A549 (cell line): ENCODE measurements around the gene SMIM38. TPM values are rescaled to one million over a fixed set of nuclear protein-coding genes. Genes with fewer than 3 reads are reported as not detected.

Experiments used
- ATAC-seq, 2 experiments: fragments of 200-7000 bp in 1 of 2; fragments of >200 bp in 1 of 2; cut with Nextera tagmentation in 1 of 2; cut with Tn5 transposase in 1 of 2; 3 replicates each; pipeline versions ENCODE4 v1.8.0 to v1.9.1; 2018 to 2020; ENCODE audit warnings: mild to moderate bottlenecking in 1 of 2, moderate library complexity in 1 of 2
- CTCF ChIA-PET: fragments of 300-600 bp; sonication (Branson Sonifier 250); formaldehyde crosslinking; extraction: SDS; loops from one replicate; lab custom pipeline; 2021; ENCODE audit warnings: antibody characterized with exemption, inconsistent platforms; lab: Yijun Ruan, JAX
- POLR2A ChIA-PET: fragments of 350-600 bp; formaldehyde crosslinking; extraction: SDS; loops from one replicate; lab custom pipeline; 2021; ENCODE audit warnings: antibody characterized with exemption, inconsistent platforms; lab: Yijun Ruan, JAX
- DNase-seq, 2 experiments: peaks; one replicate each; pipeline versions ENCODE4 v3.0.0 to v3.0.0-alpha.2; 2011 to 2016; ENCODE audit warnings: low read depth in 1 of 2, low spot score in 1 of 2
- FAIRE-seq: peaks from 2 replicates; lab custom pipeline; 2011; peaks lifted over from hg19 to GRCh38; lab: Jason Lieb, UNC
- H3K27ac ChIP-seq, 2 experiments: fragments of >200 bp; sonication (Bioruptor Twin); formaldehyde crosslinking; 3 replicates each; pipeline ENCODE4 v1.5.1; 2016 to 2017
- H3K4me1 ChIP-seq: fragments of >200 bp; sonication (Bioruptor Twin); formaldehyde crosslinking; 3 replicates; pipeline ENCODE4 v1.6.1; 2016
- H3K4me2 ChIP-seq: fragments of >200 bp; sonication (Bioruptor Twin); formaldehyde crosslinking; 3 replicates; pipeline ENCODE4 v1.6.1; 2016
- H3K4me3 ChIP-seq: fragments of >200 bp; sonication (Bioruptor Twin); formaldehyde crosslinking; 3 replicates; pipeline ENCODE4 v1.5.1; 2016
- H3K9me3 ChIP-seq: fragments of >200 bp; sonication (Bioruptor Twin); formaldehyde crosslinking; 3 replicates; pipeline ENCODE4 v1.6.1; 2016
- ATOH8 ChIP-seq: fragments of 250-450 bp; sonication (Bioruptor Pico); IDR thresholded peaks from 2 replicates; pipeline ENCODE4 v1.5.0; 2020; ENCODE audit warnings: low read depth, mild to moderate bottlenecking, moderate library complexity
- BHLHE40 ChIP-seq: IDR thresholded peaks from 2 replicates; pipeline ENCODE4 v1.6.1; 2012; ENCODE audit warnings: low read depth, low read length, inconsistent platforms
- CBX8 ChIP-seq: fragments of 200-600 bp; sonication (generic); IDR thresholded peaks from 2 replicates; pipeline ENCODE4 v1.6.1; 2016
- E2F6 ChIP-seq: IDR thresholded peaks from 2 replicates; pipeline ENCODE4 v1.6.1; 2012; ENCODE audit warnings: low read depth, borderline replicate concordance
- EHF ChIP-seq: fragments of 250-450 bp; sonication (Bioruptor Pico); IDR thresholded peaks from 2 replicates; pipeline ENCODE4 v1.5.0; 2020; ENCODE audit warnings: mild to moderate bottlenecking
- ELK1 ChIP-seq: fragments of 150-350 bp; IDR thresholded peaks from 2 replicates; pipeline ENCODE4 v1.6.1; 2014; ENCODE audit warnings: low read depth, mild to moderate bottlenecking, low read length
- EP300 ChIP-seq, 2 experiments: fragments of >200 bp; sonication (Bioruptor Twin); formaldehyde crosslinking; IDR thresholded peaks; 2 replicates in 1 of 2; 3 replicates in 1 of 2; pipeline ENCODE4 v1.6.1; 2016 to 2017
- FOXS1 ChIP-seq: fragments of 250-450 bp; sonication (Bioruptor Pico); IDR thresholded peaks from 2 replicates; pipeline ENCODE4 v1.5.0; 2020; ENCODE audit warnings: mild to moderate bottlenecking, moderate library complexity
- HDAC2 ChIP-seq: fragments of 200-600 bp; sonication (generic); IDR thresholded peaks from 2 replicates; pipeline ENCODE4 v1.6.1; 2016
- HES2 ChIP-seq: fragments of >200 bp; sonication (Bioruptor Twin); formaldehyde crosslinking; IDR thresholded peaks from 2 replicates; pipeline ENCODE4 v1.6.1; 2016
- HOXA7 ChIP-seq: fragments of 250-450 bp; sonication (Bioruptor Pico); IDR thresholded peaks from 2 replicates; pipeline ENCODE4 v1.5.0; 2020; ENCODE audit warnings: mild to moderate bottlenecking, moderate library complexity
- JUNB ChIP-seq: fragments of >200 bp; sonication (Bioruptor Twin); formaldehyde crosslinking; IDR thresholded peaks from 2 replicates; pipeline ENCODE4 v1.6.1; 2016
- MYC ChIP-seq: IDR thresholded peaks from 2 replicates; pipeline ENCODE4 v1.6.1; 2012; ENCODE audit warnings: mild to moderate bottlenecking, inconsistent platforms, low read length, improper control_type of control experiment, borderline replicate concordance
- NFE2L2 ChIP-seq: fragments of 150-350 bp; conservative IDR thresholded peaks from 2 replicates; pipeline ENCODE4 v1.6.1; 2014; ENCODE audit warnings: low read length
- NPAS2 ChIP-seq: fragments of 250-450 bp; sonication (Bioruptor Pico); IDR thresholded peaks from 2 replicates; pipeline ENCODE4 v1.8.0; 2022; ENCODE audit warnings: mild to moderate bottlenecking, moderate library complexity, borderline replicate concordance
- PHF8 ChIP-seq: fragments of 200-600 bp; sonication (generic); IDR thresholded peaks from 2 replicates; pipeline ENCODE4 v1.6.1; 2016; ENCODE audit warnings: low read depth, mild to moderate bottlenecking, antibody characterized with exemption, moderate library complexity, borderline replicate concordance
- POLR2A ChIP-seq: IDR thresholded peaks from 2 replicates; pipeline ENCODE4 v1.6.1; 2012; ENCODE audit warnings: mild to moderate bottlenecking, low read length
- POLR2AphosphoS2 ChIP-seq: conservative IDR thresholded peaks from 2 replicates; pipeline ENCODE4 v1.6.1; 2012; ENCODE audit warnings: low read length, improper control_type of control experiment, inconsistent platforms
- RAD21 ChIP-seq, 2 experiments: fragments of >200 bp in 1 of 2; sonication (Bioruptor Twin) in 1 of 2; formaldehyde crosslinking in 1 of 2; IDR thresholded peaks in 1 of 2; conservative IDR thresholded peaks in 1 of 2; 2 replicates in 1 of 2; 3 replicates in 1 of 2; pipeline ENCODE4 v1.6.1; 2012 to 2018; ENCODE audit warnings: inconsistent platforms in 1 of 2
- RCOR1 ChIP-seq: fragments of 150-350 bp; IDR thresholded peaks from 2 replicates; pipeline ENCODE4 v1.6.1; 2014; ENCODE audit warnings: antibody characterized with exemption, low read length, low read depth
- REST ChIP-seq: fragments of 200-600 bp; sonication (generic); IDR thresholded peaks from 2 replicates; pipeline ENCODE4 v1.6.1; 2016; ENCODE audit warnings: antibody characterized with exemption, mild to moderate bottlenecking, moderate library complexity
- RFX5 ChIP-seq: fragments of 450-650 bp; IDR thresholded peaks from 2 replicates; pipeline ENCODE4 v1.7.1; 2014; ENCODE audit warnings: antibody characterized with exemption, mild to moderate bottlenecking, moderate library complexity
- SMC3 ChIP-seq: fragments of >200 bp; sonication (Bioruptor Twin); formaldehyde crosslinking; IDR thresholded peaks from 3 replicates; pipeline ENCODE4 v1.6.1; 2018; ENCODE audit warnings: inconsistent platforms
- SREBF2 ChIP-seq: fragments of 450-650 bp; IDR thresholded peaks from 2 replicates; pipeline ENCODE4 v1.6.1; 2014; ENCODE audit warnings: mild to moderate bottlenecking, moderate library complexity
- TP53 ChIP-seq: fragments of 250-450 bp; sonication (Bioruptor Pico); IDR thresholded peaks from 2 replicates; pipeline ENCODE4 v1.5.0; 2021; ENCODE audit warnings: mild to moderate bottlenecking, moderate library complexity
- ZC3H11A ChIP-seq: fragments of 450-650 bp; IDR thresholded peaks from 2 replicates; pipeline ENCODE4 v1.6.1; 2014; ENCODE audit warnings: antibody characterized with exemption, mild to moderate bottlenecking
- ZFP36 ChIP-seq: fragments of 450-650 bp; IDR thresholded peaks from 2 replicates; pipeline ENCODE4 v1.6.1; 2014; ENCODE audit warnings: borderline replicate concordance; ENCODE audit not compliant: partially characterized antibody
- WGBS: methylation state at CpG from one replicate; pipeline ENCODE4 v1.1.6; 2017; ENCODE audit errors: missing lambda C conversion rate; 5-methylcytosine and 5-hydroxymethylcytosine counted together
- polyA plus RNA-seq, 4 experiments: library from polyadenylated mRNA; depleted of rRNA in 3 of 4; stranded (reverse); fragments of >200 nt; fragmentation: RNase III in 1 of 4; extraction: RNeasy Plus Mini Kit Qiagen cat#74134 plus additional on column Dnase treatment in 1 of 4; gene quantifications; 2 replicates in 3 of 4; 3 replicates in 1 of 4; pipeline ENCODE4 v1.2.3, GENCODE V29; 2011 to 2017

The SMIM38 gene
- polyA plus RNA-seq, 2 of the 4 experiments (the other 2 are of a cell fraction): 0.05 to 0.08 TPM

- WGBS: 11% methylated on average over 9 of the region's 9 CpGs
- Histone ChIP-seq H3K4me2 (peak overlapping the region; percentile 94), H3K9me3 (peaks cover 9% of the 10 kb centered on the region; the same call in 1 of the 3 replicates), H3K4me3 (no peak overlapping the region), H3K27ac (peak overlapping the region; percentile 91 to 98), H3K4me1 (peaks cover 37% of the 10 kb centered on the region)
- no peak for FAIRE-seq
- ATAC-seq: peak in 1 of 2 experiments; percentile 3; a peak in 4 of 6 replicates
- TF ChIP-seq RCOR1 (no peak), HES2 (no peak), E2F6 (no peak), SMC3 (no peak)
- peak in 1 of 2 experiments; percentile 32 for DNase-seq
- ChIA-PET POLR2A (interaction anchor here (0.6 to 2.3 kb wide), 4 partner anchors 21 to 517 kb away, joined by 3 to 7 read pairs (median 4); no protein-coding TSS in a partner anchor), CTCF (interaction anchor here (1.2 to 5.9 kb wide), 4 partner anchors 9 to 522 kb away, joined by 6 to 38 read pairs (median 34); no protein-coding TSS in a partner anchor)
Measured at GRCh38 chr11:69122326-69122629, 33.5 kb upstream of the SMIM38 start.

GRCh38 chr11:69122630-69123431 lies 32.9 kb upstream of the SMIM38 start:
- ATAC-seq: peak; percentile 90 to 96
- peak overlapping the region; percentile 94 for H3K4me2 ChIP-seq
- peak overlapping the region; percentile 91 to 98 for H3K27ac ChIP-seq
- CTCF ChIA-PET: interaction anchor here (0.6 to 5.1 kb wide), 7 partner anchors 9 to 520 kb away, joined by 3 to 37 read pairs (median 4); a partner anchor contains a TSS
- WGBS: 3% methylated on average over 17 of the region's 27 CpGs
- peak overlapping the region; percentile 28; the same call in 1 of the 3 replicates for H3K4me3 ChIP-seq
- peaks cover 13% of the 10 kb centered on the region; the same call in 1 of the 3 replicates for H3K9me3 ChIP-seq
- FAIRE-seq: peak; percentile 98
- POLR2A ChIA-PET: interaction anchor here (0.6 to 2.3 kb wide), 4 partner anchors 22 to 516 kb away, joined by 3 to 7 read pairs (median 4); no protein-coding TSS in a partner anchor
- H3K4me1 ChIP-seq: peaks cover 37% of the 10 kb centered on the region
- peak; percentile 97 to 99 for DNase-seq
- TF ChIP-seq HOXA7 (CRISPR knock-in tag): no peak
- 0 out of 2 replicates have a peak, but pooled peaks have one; percentile 52 for TF ChIP-seq FOXS1 (CRISPR knock-in tag)
- TF ChIP-seq RAD21 (conservative IDR thresholded peaks at IDR 0.05 in 1 of 2, IDR thresholded peaks at IDR 0.05 in 1 of 2): peak; percentile 45 to 55; a peak in 4 of 5 replicates
- TF ChIP-seq RFX5: no peak
- TF ChIP-seq REST: no peak
- TF ChIP-seq PHF8: no peak
- 0 out of 2 replicates have a peak, but pooled peaks have one; percentile 79 for TF ChIP-seq ATOH8
- TF ChIP-seq NFE2L2: no peak
- no peak for TF ChIP-seq BHLHE40
- no peak for TF ChIP-seq SREBF2
- no peak for TF ChIP-seq HES2
- no peak for TF ChIP-seq TP53
- no peak for TF ChIP-seq POLR2AphosphoS2
- TF ChIP-seq ZFP36: no peak
- TF ChIP-seq RCOR1: no peak
- TF ChIP-seq EHF (CRISPR knock-in tag): peak; percentile 86
- peak; percentile 45; the same call in 1 of the 2 replicates for TF ChIP-seq HDAC2
- no peak for TF ChIP-seq ELK1
- peak; percentile 18; the same call in 1 of the 2 replicates for TF ChIP-seq E2F6
- TF ChIP-seq JUNB: peak; percentile 89
- peak; percentile 18; the same call in 1 of the 2 replicates for TF ChIP-seq POLR2A
- peak; percentile 86 to 91; a peak in 4 of 5 replicates for TF ChIP-seq EP300 (IDR thresholded peaks at IDR 0.05)
- no peak for TF ChIP-seq NPAS2 (CRISPR knock-in tag)
- no peak for TF ChIP-seq ZC3H11A
- no peak for TF ChIP-seq CBX8
- no peak for TF ChIP-seq MYC
